Measurements from ENCODE around the gene ELF3. TPM values are rescaled to one million over a fixed set of nuclear protein-coding genes. Genes with fewer than 3 reads are reported as not detected.
A peak's percentile ranks its signal among the peaks of the same experiment; 100 is the strongest.

Gene ELF3
- total and polyA plus RNA-seq, 2 of the 13 experiments (the other 11 are each of a cell fraction or from before 2014, with no cell fraction given): 11.5 to 55.1 TPM

- TF ChIP-seq HIC2 (CRISPR knock-in tag; IDR thresholded peaks at IDR 0.05; ENCODE audit: low read depth) (peak; percentile 100), ZNF678 (CRISPR knock-in tag; IDR thresholded peaks at IDR 0.05) (no peak), NR2F2 (IDR thresholded peaks at IDR 0.05; ENCODE audit: borderline replicate concordance, low read depth) (no peak; the same call in 1 of the 2 replicates), NFKBIZ (CRISPR knock-in tag; IDR thresholded peaks at IDR 0.05) (peak; percentile 100), ZFAT (CRISPR knock-in tag; conservative IDR thresholded peaks at IDR 0.05) (no peak), PRPF4 (IDR thresholded peaks at IDR 0.05; ENCODE audit: low read depth, low read length, poor library complexity, severe bottlenecking) (no peak), ISX (CRISPR knock-in tag; conservative IDR thresholded peaks at IDR 0.05) (0 out of 2 replicates have a peak, but pooled peaks have one; percentile 11), REST (IDR thresholded peaks at IDR 0.05; ENCODE audit: borderline replicate concordance in 1 of 2, low read depth in 1 of 2, low read length in 2 of 2) (peak in 1 of 2 experiments; percentile 82; a peak in 1 of 4 replicates), DR1 (CRISPR knock-in tag; IDR thresholded peaks at IDR 0.05) (peak; percentile 99), SRSF9 (IDR thresholded peaks at IDR 0.05; ENCODE audit: borderline replicate concordance, insufficient read depth, low read depth, low read length, poor library complexity, severe bottlenecking) (no peak), HES4 (CRISPR knock-in tag; IDR thresholded peaks at IDR 0.05; ENCODE audit: borderline replicate concordance) (no peak), SSRP1 (CRISPR knock-in tag; IDR thresholded peaks at IDR 0.05) (no peak)
- TF ChIP-seq, protein P1, sequence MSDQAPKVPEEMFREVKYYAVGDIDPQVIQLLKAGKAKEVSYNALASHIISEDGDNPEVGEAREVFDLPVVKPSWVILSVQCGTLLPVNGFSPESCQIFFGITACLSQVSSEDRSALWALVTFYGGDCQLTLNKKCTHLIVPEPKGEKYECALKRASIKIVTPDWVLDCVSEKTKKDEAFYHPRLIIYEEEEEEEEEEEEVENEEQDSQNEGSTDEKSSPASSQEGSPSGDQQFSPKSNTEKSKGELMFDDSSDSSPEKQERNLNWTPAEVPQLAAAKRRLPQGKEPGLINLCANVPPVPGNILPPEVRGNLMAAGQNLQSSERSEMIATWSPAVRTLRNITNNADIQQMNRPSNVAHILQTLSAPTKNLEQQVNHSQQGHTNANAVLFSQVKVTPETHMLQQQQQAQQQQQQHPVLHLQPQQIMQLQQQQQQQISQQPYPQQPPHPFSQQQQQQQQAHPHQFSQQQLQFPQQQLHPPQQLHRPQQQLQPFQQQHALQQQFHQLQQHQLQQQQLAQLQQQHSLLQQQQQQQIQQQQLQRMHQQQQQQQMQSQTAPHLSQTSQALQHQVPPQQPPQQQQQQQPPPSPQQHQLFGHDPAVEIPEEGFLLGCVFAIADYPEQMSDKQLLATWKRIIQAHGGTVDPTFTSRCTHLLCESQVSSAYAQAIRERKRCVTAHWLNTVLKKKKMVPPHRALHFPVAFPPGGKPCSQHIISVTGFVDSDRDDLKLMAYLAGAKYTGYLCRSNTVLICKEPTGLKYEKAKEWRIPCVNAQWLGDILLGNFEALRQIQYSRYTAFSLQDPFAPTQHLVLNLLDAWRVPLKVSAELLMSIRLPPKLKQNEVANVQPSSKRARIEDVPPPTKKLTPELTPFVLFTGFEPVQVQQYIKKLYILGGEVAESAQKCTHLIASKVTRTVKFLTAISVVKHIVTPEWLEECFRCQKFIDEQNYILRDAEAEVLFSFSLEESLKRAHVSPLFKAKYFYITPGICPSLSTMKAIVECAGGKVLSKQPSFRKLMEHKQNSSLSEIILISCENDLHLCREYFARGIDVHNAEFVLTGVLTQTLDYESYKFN (CRISPR knock-in tag; conservative IDR thresholded peaks at IDR 0.05): peak; percentile 54
- TF ChIP-seq, protein P2, sequence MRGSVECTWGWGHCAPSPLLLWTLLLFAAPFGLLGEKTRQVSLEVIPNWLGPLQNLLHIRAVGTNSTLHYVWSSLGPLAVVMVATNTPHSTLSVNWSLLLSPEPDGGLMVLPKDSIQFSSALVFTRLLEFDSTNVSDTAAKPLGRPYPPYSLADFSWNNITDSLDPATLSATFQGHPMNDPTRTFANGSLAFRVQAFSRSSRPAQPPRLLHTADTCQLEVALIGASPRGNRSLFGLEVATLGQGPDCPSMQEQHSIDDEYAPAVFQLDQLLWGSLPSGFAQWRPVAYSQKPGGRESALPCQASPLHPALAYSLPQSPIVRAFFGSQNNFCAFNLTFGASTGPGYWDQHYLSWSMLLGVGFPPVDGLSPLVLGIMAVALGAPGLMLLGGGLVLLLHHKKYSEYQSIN (CRISPR knock-in tag; IDR thresholded peaks at IDR 0.05; ENCODE audit: borderline replicate concordance): no peak
- TF ChIP-seq, protein P3, sequence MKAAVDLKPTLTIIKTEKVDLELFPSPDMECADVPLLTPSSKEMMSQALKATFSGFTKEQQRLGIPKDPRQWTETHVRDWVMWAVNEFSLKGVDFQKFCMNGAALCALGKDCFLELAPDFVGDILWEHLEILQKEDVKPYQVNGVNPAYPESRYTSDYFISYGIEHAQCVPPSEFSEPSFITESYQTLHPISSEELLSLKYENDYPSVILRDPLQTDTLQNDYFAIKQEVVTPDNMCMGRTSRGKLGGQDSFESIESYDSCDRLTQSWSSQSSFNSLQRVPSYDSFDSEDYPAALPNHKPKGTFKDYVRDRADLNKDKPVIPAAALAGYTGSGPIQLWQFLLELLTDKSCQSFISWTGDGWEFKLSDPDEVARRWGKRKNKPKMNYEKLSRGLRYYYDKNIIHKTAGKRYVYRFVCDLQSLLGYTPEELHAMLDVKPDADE (CRISPR knock-in tag; IDR thresholded peaks at IDR 0.05): no peak; the same call in 1 of the 2 replicates
Measured at GRCh38 chr1:202010180-202011015, at the start of gene ELF3 (continued).
